Psoas muscle (tissue), 8 donors: ENCODE measurements around the gene RBMS3. TPM values are rescaled to one million over a fixed set of nuclear protein-coding genes. Genes with fewer than 3 reads are reported as not detected.

Experiments
- ATAC-seq, 4 donors: fragments of 200-7000 bp; cut with Tn5 transposase; one replicate each; pipeline ENCODE4 v1.9.1; 2020; ENCODE audit warnings: moderate library complexity in 3 of 4, mild to moderate bottlenecking in 2 of 4
- DNase-seq, 2 donors: peaks; one replicate each; pipeline ENCODE4 v3.0.0-alpha.2; 2020
- H3K27ac ChIP-seq: fragments of 200-600 bp; one replicate; pipeline ENCODE4 v1.8.0; 2022
- H3K27me3 ChIP-seq, 3 donors: fragments of 200-600 bp in 1 of 3; one replicate each; pipeline versions ENCODE4 v1.6.1 to v1.8.0; 2013 to 2022; ENCODE audit warnings: low read length in 2 of 3, mild to moderate bottlenecking in 2 of 3, moderate library complexity in 1 of 3; ENCODE audit not compliant: insufficient read depth in 3 of 3
- H3K36me3 ChIP-seq, 2 donors: fragments of 200-600 bp in 1 of 2; one replicate each; pipeline versions ENCODE4 v1.6.1 to v1.8.0; 2013 to 2022; ENCODE audit warnings: low read depth in 1 of 2, mild to moderate bottlenecking in 1 of 2, moderate library complexity in 1 of 2; ENCODE audit not compliant: insufficient read depth in 1 of 2
- H3K4me1 ChIP-seq: fragments of 200-600 bp; one replicate; pipeline ENCODE4 v1.8.0; 2022
- H3K4me3 ChIP-seq: fragments of 200-600 bp; one replicate; pipeline ENCODE4 v1.8.0; 2022; ENCODE audit warnings: mild to moderate bottlenecking
- H3K9me3 ChIP-seq: fragments of 200-600 bp; one replicate; pipeline ENCODE4 v1.8.0; 2022
- WGBS, 3 donors: extraction: QIAGEN DNeasy Blood & Tissue Kit; methylation state at CpG; one replicate each; pipeline versions ENCODE4 v1.1.6 to v1.1.7; 2013; 5-methylcytosine and 5-hydroxymethylcytosine counted together
- intact Hi-C, 2 donors: fragments of 100-400 bp; cut with DNase I; formaldehyde crosslinking; loops; one replicate each; pipeline versions ENCODE4 v1.11.0 to v1.14.2; 2022
- polyA plus RNA-seq, 3 donors: library from polyadenylated mRNA; stranded (reverse); fragments of 200-250 nt; gene quantifications; one replicate each; pipeline ENCODE4 v1.2.3, GENCODE V29; 2013
- total RNA-seq, 4 donors: library from RNA; stranded (reverse); fragmentation: NEBNext Ultra II Directional in 2 of 4; extraction: Animal tissue kit (Norgen Biotek cat#: 25700) in 2 of 4; gene quantifications; one replicate each; pipeline versions ENCODE4 v1.2.1 to v1.2.4, GENCODE V29; 2021 to 2023
- TF ChIP-seq, protein P1 (sequence below): fragments of 200-600 bp; IDR thresholded peaks from one replicate; pipeline ENCODE4 v1.8.0; 2022; ENCODE audit warnings: antibody characterized with exemption
- donor health status: healthy with polysubstance abuse.
- donor health status: DM: no; HTN: no; CAD: no; lungs with moderate emphysema.
- donor health status: Bipolar disorder and iron deficiency.
- donor health status: healthy.
- donor health status: DM: yes; HTN: yes; CAD: no.
- donor health status: DM: no; HTN: no; CAD: no.
- donor health status: DM: no; HTN: no; CAD: no.
- donor health status: DM: yes; HTN: yes; CAD: no.

RBMS3 gene
- total and polyA plus RNA-seq, 7 donors = 3.8 to 34.5 (median 23.5) TPM

DNA sequence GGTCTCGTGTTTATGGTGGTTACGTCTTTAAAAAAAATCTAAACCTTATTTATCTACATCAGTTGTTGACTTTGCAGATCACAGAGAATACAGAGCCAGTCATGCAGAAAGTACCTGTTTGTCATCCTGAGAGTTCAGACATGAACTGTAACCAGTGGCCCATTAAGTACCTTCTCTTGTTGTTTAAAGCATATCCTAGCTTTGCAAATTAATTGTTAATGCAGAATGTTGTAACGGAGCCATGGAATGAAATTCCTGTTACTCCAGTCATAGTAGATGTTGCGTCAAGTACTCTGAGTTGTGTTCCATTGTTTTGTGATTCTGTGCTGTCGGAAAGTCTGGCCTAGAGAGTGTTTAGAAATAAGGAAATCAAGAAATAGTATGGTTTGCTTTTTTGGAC lies 205.2 kb downstream of the RBMS3 start:
- no peak overlapping the region for H3K27ac ChIP-seq
- TF ChIP-seq, protein P1, sequence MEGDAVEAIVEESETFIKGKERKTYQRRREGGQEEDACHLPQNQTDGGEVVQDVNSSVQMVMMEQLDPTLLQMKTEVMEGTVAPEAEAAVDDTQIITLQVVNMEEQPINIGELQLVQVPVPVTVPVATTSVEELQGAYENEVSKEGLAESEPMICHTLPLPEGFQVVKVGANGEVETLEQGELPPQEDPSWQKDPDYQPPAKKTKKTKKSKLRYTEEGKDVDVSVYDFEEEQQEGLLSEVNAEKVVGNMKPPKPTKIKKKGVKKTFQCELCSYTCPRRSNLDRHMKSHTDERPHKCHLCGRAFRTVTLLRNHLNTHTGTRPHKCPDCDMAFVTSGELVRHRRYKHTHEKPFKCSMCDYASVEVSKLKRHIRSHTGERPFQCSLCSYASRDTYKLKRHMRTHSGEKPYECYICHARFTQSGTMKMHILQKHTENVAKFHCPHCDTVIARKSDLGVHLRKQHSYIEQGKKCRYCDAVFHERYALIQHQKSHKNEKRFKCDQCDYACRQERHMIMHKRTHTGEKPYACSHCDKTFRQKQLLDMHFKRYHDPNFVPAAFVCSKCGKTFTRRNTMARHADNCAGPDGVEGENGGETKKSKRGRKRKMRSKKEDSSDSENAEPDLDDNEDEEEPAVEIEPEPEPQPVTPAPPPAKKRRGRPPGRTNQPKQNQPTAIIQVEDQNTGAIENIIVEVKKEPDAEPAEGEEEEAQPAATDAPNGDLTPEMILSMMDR = no peak
- peak; percentile 47 to 80 (median 76) for ATAC-seq
- no peak for DNase-seq
- 70 to 78% (median 73%) methylated on average over 5 of the region's 5 CpGs for WGBS, 3 donors
- H3K4me3 ChIP-seq = no peak overlapping the region
- no peaks in the 10 kb centered on the region for H3K27me3 ChIP-seq
- H3K36me3 ChIP-seq = peaks cover 0 to 9% of the 10 kb centered on the region in 2 donors
- no peaks in the 10 kb centered on the region for H3K9me3 ChIP-seq
- intact Hi-C loops = no loop called here
- H3K4me1 ChIP-seq = peaks cover 18% of the 10 kb centered on the region

- H3K4me3 ChIP-seq = no peak overlapping the region
- ATAC-seq (no peak), DNase-seq (no peak)
- no peaks in the 10 kb centered on the region for H3K9me3 ChIP-seq
- H3K4me1 ChIP-seq = peaks cover 18% of the 10 kb centered on the region
- H3K27ac ChIP-seq = no peak overlapping the region
- TF ChIP-seq, protein P1 = no peak
- 84 to 93% (median 89%) methylated on average over 2 of the region's 2 CpGs for WGBS, 3 donors
- H3K27me3 ChIP-seq = no peaks in the 10 kb centered on the region
- intact Hi-C loops = no loop called here
- H3K36me3 ChIP-seq = peaks cover 0 to 9% of the 10 kb centered on the region in 2 donors
These were observed 206.0 kb downstream of the RBMS3 start for GRCh38 chr3:29486917-29487316.

GRCh38 chr3:29488922-29489321 lies 208.1 kb downstream of the RBMS3 start:
- WGBS, 3 donors = 85 to 97% (median 95%) methylated on average over 1 of the region's 1 CpG
- TF ChIP-seq, protein P1 = no peak
- H3K4me1 ChIP-seq = peaks cover 18% of the 10 kb centered on the region
- intact Hi-C loops = no loop called here
- H3K27ac ChIP-seq = no peak overlapping the region
- ATAC-seq (no peak), DNase-seq (no peak)
- H3K27me3 ChIP-seq = no peaks in the 10 kb centered on the region
- peaks cover 0 to 9% of the 10 kb centered on the region in 2 donors for H3K36me3 ChIP-seq
- no peaks in the 10 kb centered on the region for H3K9me3 ChIP-seq
- no peak overlapping the region for H3K4me3 ChIP-seq

- DNase-seq (no peak), ATAC-seq (no peak)
- TF ChIP-seq, protein P1 = no peak
- no peak overlapping the region for H3K4me3 ChIP-seq
- WGBS, 3 donors = 95 to 97% (median 95%) methylated on average over 3 of the region's 3 CpGs
- no peaks in the 10 kb centered on the region for H3K27me3 ChIP-seq
- no peaks in the 10 kb centered on the region for H3K4me1 ChIP-seq
- intact Hi-C loops = no loop called here
- peaks cover 0 to 9% of the 10 kb centered on the region in 2 donors for H3K36me3 ChIP-seq
- no peaks in the 10 kb centered on the region for H3K9me3 ChIP-seq
- H3K27ac ChIP-seq = no peak overlapping the region
These were observed 212.2 kb downstream of the RBMS3 start for GRCh38 chr3:29493109-29493508.

- TF ChIP-seq, protein P1 = no peak
- no peaks in the 10 kb centered on the region for H3K36me3 ChIP-seq
- no peak overlapping the region for H3K4me3 ChIP-seq
- DNase-seq (no peak), ATAC-seq (no peak)
- intact Hi-C loops = no loop called here
- H3K4me1 ChIP-seq = no peaks in the 10 kb centered on the region
- no peaks in the 10 kb centered on the region for H3K9me3 ChIP-seq
- H3K27ac ChIP-seq = no peak overlapping the region
- 73 to 79% (median 75%) methylated on average over 6 of the region's 6 CpGs for WGBS, 3 donors
- no peaks in the 10 kb centered on the region for H3K27me3 ChIP-seq
These were observed 213.6 kb downstream of the RBMS3 start for GRCh38 chr3:29494305-29495036.
